ENCODE data around the gene SMIM24.

SMIM24 gene

GRCh38 chr19:3443840-3444694 lies 36.3 kb downstream of the SMIM24 start:
- H4K20me1 ChIP-seq (ENCODE audit: insufficient read depth, low read length, poor library complexity, severe bottlenecking): no peaks in the 10 kb centered on the region
- H3K9ac ChIP-seq (ENCODE audit: low read depth, low read length, poor library complexity, severe bottlenecking): no peak overlapping the region
- H3K36me3 ChIP-seq (ENCODE audit: insufficient read depth, low read length): peaks cover 40% of the 10 kb centered on the region; the same call in 1 of the 2 replicates

GRCh38 chr19:3442487-3443071 lies 37.7 kb downstream of the SMIM24 start:
- no peak for TF ChIP-seq EZH2phosphoT487 (IDR thresholded peaks at IDR 0.05; ENCODE audit: borderline replicate concordance)
- TF ChIP-seq CTCF (conservative IDR thresholded peaks at IDR 0.05; ENCODE audit: low read length): no peak
- Histone ChIP-seq H3K9me3 (ENCODE audit: insufficient read depth, low read depth, low read length) (no peaks in the 10 kb centered on the region), H2AFZ (ENCODE audit: low read length) (no peak overlapping the region), H3K9ac (ENCODE audit: low read depth, low read length, poor library complexity, severe bottlenecking) (no peak overlapping the region), H3K27me3 (ENCODE audit: insufficient read depth, low read length, poor library complexity, severe bottlenecking) (no peaks in the 10 kb centered on the region), H3F3A (ENCODE audit: low read depth) (no peaks in the 10 kb centered on the region), H3K36me3 (ENCODE audit: insufficient read depth, low read length) (peaks cover 38% of the 10 kb centered on the region; the same call in 1 of the 2 replicates), H3K4me2 (ENCODE audit: low read depth, low read length, poor library complexity, severe bottlenecking) (no peak overlapping the region), H4K20me1 (ENCODE audit: insufficient read depth, low read length, poor library complexity, severe bottlenecking) (no peaks in the 10 kb centered on the region), H3K9me2 (replicated peaks; ENCODE audit: low read depth, low read length) (no peaks in the 10 kb centered on the region), H3K4me1 (ENCODE audit: insufficient read depth, low read length, poor library complexity, severe bottlenecking) (no peaks in the 10 kb centered on the region), H3K79me2 (ENCODE audit: insufficient read depth, low read length) (no peaks in the 10 kb centered on the region; the same call in 1 of the 2 replicates), H3K4me3 (ENCODE audit: low read length, poor library complexity, severe bottlenecking) (no peak overlapping the region)

More at GRCh38 chr19:3443840-3444694, 36.3 kb downstream of the SMIM24 start:
- H3K9me2 ChIP-seq (replicated peaks; ENCODE audit: low read depth, low read length): no peaks in the 10 kb centered on the region
- H3K4me1 ChIP-seq (ENCODE audit: insufficient read depth, low read length, poor library complexity, severe bottlenecking): no peaks in the 10 kb centered on the region
- H3K9me3 ChIP-seq (ENCODE audit: insufficient read depth, low read depth, low read length): no peaks in the 10 kb centered on the region
- no peak overlapping the region for H3K4me2 ChIP-seq (ENCODE audit: low read depth, low read length, poor library complexity, severe bottlenecking)
- no peaks in the 10 kb centered on the region; the same call in 1 of the 2 replicates for H3K79me2 ChIP-seq (ENCODE audit: insufficient read depth, low read length)
- H2AFZ ChIP-seq (ENCODE audit: low read length): no peak overlapping the region
- no peaks in the 10 kb centered on the region for H3F3A ChIP-seq (ENCODE audit: low read depth)
- TF ChIP-seq CTCF (conservative IDR thresholded peaks at IDR 0.05; ENCODE audit: low read length) (no peak), EZH2phosphoT487 (IDR thresholded peaks at IDR 0.05; ENCODE audit: borderline replicate concordance) (no peak)
- H3K4me3 ChIP-seq (ENCODE audit: low read length, poor library complexity, severe bottlenecking): no peak overlapping the region
- H3K27me3 ChIP-seq (ENCODE audit: insufficient read depth, low read length, poor library complexity, severe bottlenecking): no peaks in the 10 kb centered on the region

- Histone ChIP-seq H3K9ac (ENCODE audit: low read depth, low read length, poor library complexity, severe bottlenecking) (no peak overlapping the region), H3K4me1 (ENCODE audit: insufficient read depth, low read length, poor library complexity, severe bottlenecking) (no peaks in the 10 kb centered on the region), H3K27me3 (ENCODE audit: insufficient read depth, low read length, poor library complexity, severe bottlenecking) (no peaks in the 10 kb centered on the region), H4K20me1 (ENCODE audit: insufficient read depth, low read length, poor library complexity, severe bottlenecking) (no peaks in the 10 kb centered on the region), H3K9me2 (replicated peaks; ENCODE audit: low read depth, low read length) (no peaks in the 10 kb centered on the region), H3K4me2 (ENCODE audit: low read depth, low read length, poor library complexity, severe bottlenecking) (no peak overlapping the region), H2AFZ (ENCODE audit: low read length) (no peak overlapping the region), H3K79me2 (ENCODE audit: insufficient read depth, low read length) (no peaks in the 10 kb centered on the region; the same call in 1 of the 2 replicates), H3K9me3 (ENCODE audit: insufficient read depth, low read depth, low read length) (no peaks in the 10 kb centered on the region), H3K4me3 (ENCODE audit: low read length, poor library complexity, severe bottlenecking) (no peak overlapping the region), H3F3A (ENCODE audit: low read depth) (no peaks in the 10 kb centered on the region), H3K36me3 (ENCODE audit: insufficient read depth, low read length) (peaks cover 38% of the 10 kb centered on the region; the same call in 1 of the 2 replicates)
- TF ChIP-seq EZH2phosphoT487 (IDR thresholded peaks at IDR 0.05; ENCODE audit: borderline replicate concordance): no peak
- TF ChIP-seq CTCF (conservative IDR thresholded peaks at IDR 0.05; ENCODE audit: low read length): no peak
Observed at GRCh38 chr19:3441986-3442329, 38.4 kb downstream of the SMIM24 start.
